CD4-positive, CD25-positive, alpha-beta regulatory T cell (primary cell): Measurements from ENCODE around the gene ZMIZ2. TPM values are rescaled to one million over a fixed set of nuclear protein-coding genes. Genes with fewer than 3 reads are reported as not detected.

ENCODE experiments used
- ATAC-seq, 2 donors: fragments of 150-1000 bp; cut with Tn5 transposase; one replicate each; pipeline ENCODE4 v1.10.0; 2021; ENCODE audit warnings: low read depth in 2 of 2, moderate number of reproducible peaks in 2 of 2, moderate library complexity in 1 of 2
- DNase-seq, 3 donors: peaks; one replicate each; pipeline versions ENCODE4 v3.0.0 to v3.0.0-alpha.2; 2012 to 2022; ENCODE audit warnings: mixed read lengths in 1 of 3
- H3K27ac ChIP-seq: one replicate; pipeline ENCODE4 v1.7.0; 2013; ENCODE audit warnings: mild to moderate bottlenecking, low read length; ENCODE audit not compliant: insufficient read depth, poor library complexity, severe bottlenecking
- H3K27me3 ChIP-seq: one replicate; pipeline ENCODE4 v1.7.0; 2013; ENCODE audit warnings: low read length; ENCODE audit not compliant: control insufficient read depth, insufficient read depth
- H3K36me3 ChIP-seq: one replicate; pipeline ENCODE4 v1.7.0; 2013; ENCODE audit warnings: mild to moderate bottlenecking, low read length, moderate library complexity; ENCODE audit not compliant: control insufficient read depth, insufficient read depth
- H3K4me1 ChIP-seq: 2 replicates; pipeline ENCODE4 v1.7.0; 2013; ENCODE audit warnings: mild to moderate bottlenecking, low read length; ENCODE audit not compliant: insufficient read depth, control insufficient read depth, poor library complexity, severe bottlenecking
- H3K4me3 ChIP-seq: one replicate; pipeline ENCODE4 v1.7.0; 2013; ENCODE audit warnings: low read depth, mild to moderate bottlenecking, low read length, moderate library complexity
- H3K9me3 ChIP-seq, 2 experiments: 1 replicate in 1 of 2; 2 replicates in 1 of 2; pipeline ENCODE4 v1.7.0; 2013; ENCODE audit warnings: low read length in 2 of 2, mild to moderate bottlenecking in 1 of 2, moderate library complexity in 1 of 2; ENCODE audit not compliant: control insufficient read depth in 2 of 2
- H3K27ac Mint-ChIP-seq, 3 donors: one replicate each; pipeline ENCODE4 v1.8.0; 2020 to 2022; ENCODE audit warnings: mild to moderate bottlenecking in 3 of 3, mixed read lengths in 3 of 3, moderate library complexity in 2 of 3
- H3K27me3 Mint-ChIP-seq: one replicate; pipeline ENCODE4 v1.8.0; 2022; ENCODE audit warnings: mild to moderate bottlenecking, mixed read lengths
- H3K36me3 Mint-ChIP-seq: one replicate; pipeline ENCODE4 v1.8.0; 2020; ENCODE audit warnings: mixed read lengths
- H3K4me1 Mint-ChIP-seq, 4 donors: one replicate each; pipeline ENCODE4 v1.8.0; 2020 to 2022; ENCODE audit warnings: mixed read lengths in 4 of 4, mild to moderate bottlenecking in 1 of 4
- H3K4me3 Mint-ChIP-seq, 4 donors: one replicate each; pipeline ENCODE4 v1.8.0; 2020 to 2022; ENCODE audit warnings: mild to moderate bottlenecking in 4 of 4, mixed read lengths in 4 of 4, moderate library complexity in 3 of 4
- H3K9me3 Mint-ChIP-seq, 7 donors: one replicate each; pipeline ENCODE4 v1.8.0; 2020 to 2022; ENCODE audit warnings: mixed read lengths in 7 of 7, mild to moderate bottlenecking in 3 of 7, moderate library complexity in 2 of 7
- polyA plus RNA-seq, 4 donors: library from polyadenylated mRNA; unstranded; fragments of 300-500 nt; fragmentation: Illumina TruSeq; gene quantifications; one replicate each; pipeline ENCODE4 v1.2.3, GENCODE V29; 2021
- total RNA-seq: library from RNA; stranded (reverse); gene quantifications from one replicate; pipeline ENCODE4 v1.2.3, GENCODE V29; 2022

The ZMIZ2 gene
- total and polyA plus RNA-seq, 5 donors from 2014 or later, result 2.9 to 110 (median 4.6) TPM

GRCh38 chr7:44740055-44740454 lies 8.6 kb upstream of the ZMIZ2 start:
- Histone ChIP-seq H3K9me3 (no peaks in the 10 kb centered on the region), H3K27ac (no peak overlapping the region), H3K27me3 (no peaks in the 10 kb centered on the region), H3K4me3 (no peak overlapping the region), H3K36me3 (no peaks in the 10 kb centered on the region), H3K4me1 (peaks cover 5% of the 10 kb centered on the region)
- H3K4me1 Mint-ChIP-seq, result peaks cover 0 to 14% (median 11%) of the 10 kb centered on the region in 4 donors
- no peak overlapping the region for H3K4me3 Mint-ChIP-seq
- H3K36me3 Mint-ChIP-seq, result no peaks in the 10 kb centered on the region
- no peaks in the 10 kb centered on the region for H3K27me3 Mint-ChIP-seq
- ATAC-seq (no peak), DNase-seq (no peak)
- no peaks in the 10 kb centered on the region for H3K9me3 Mint-ChIP-seq
- no peak overlapping the region for H3K27ac Mint-ChIP-seq

GRCh38 chr7:44743750-44744149 lies 4.9 kb upstream of the ZMIZ2 start:
- H3K9me3 ChIP-seq, result no peaks in the 10 kb centered on the region
- no peak overlapping the region for H3K27ac ChIP-seq
- Mint-ChIP-seq H3K27ac (no peak overlapping the region), H3K4me1 (peaks cover 6 to 13% (median 7%) of the 10 kb centered on the region in 4 donors), H3K9me3 (no peaks in the 10 kb centered on the region), H3K36me3 (no peaks in the 10 kb centered on the region), H3K4me3 (no peak overlapping the region), H3K27me3 (peaks cover 4% of the 10 kb centered on the region)
- ATAC-seq, result no peak
- DNase-seq, result no peak
- H3K36me3 ChIP-seq, result no peaks in the 10 kb centered on the region
- peaks cover 5% of the 10 kb centered on the region for H3K4me1 ChIP-seq
- H3K4me3 ChIP-seq, result no peak overlapping the region
- no peaks in the 10 kb centered on the region for H3K27me3 ChIP-seq

- H3K36me3 Mint-ChIP-seq, result no peaks in the 10 kb centered on the region
- DNase-seq (peak in 1 of 3 donors; percentile 21), ATAC-seq (no peak)
- H3K27ac Mint-ChIP-seq, result peak overlapping the region; percentile 80 to 90 (median 83)
- H3K4me1 Mint-ChIP-seq, result peaks cover 17 to 53% (median 41%) of the 10 kb centered on the region in 4 donors
- H3K36me3 ChIP-seq, result no peaks in the 10 kb centered on the region
- H3K27me3 Mint-ChIP-seq, result peaks cover 4% of the 10 kb centered on the region
- no peaks in the 10 kb centered on the region for H3K27me3 ChIP-seq
- no peaks in the 10 kb centered on the region for H3K9me3 Mint-ChIP-seq
- H3K9me3 ChIP-seq, result no peaks in the 10 kb centered on the region
- H3K27ac ChIP-seq, result peak overlapping the region; percentile 80
- H3K4me3 ChIP-seq, result peak overlapping the region; percentile 79
- peaks cover 41% of the 10 kb centered on the region for H3K4me1 ChIP-seq
- H3K4me3 Mint-ChIP-seq, result peak overlapping the region; percentile 83 to 92 (median 86)
Observed at GRCh38 chr7:44748948-44749731, 493 bp downstream of the ZMIZ2 start.

- H3K27ac Mint-ChIP-seq, result peak overlapping the region; percentile 80 to 90 (median 83)
- H3K36me3 Mint-ChIP-seq, result no peaks in the 10 kb centered on the region
- DNase-seq (no peak), ATAC-seq (no peak)
- no peaks in the 10 kb centered on the region for H3K9me3 Mint-ChIP-seq
- Histone ChIP-seq H3K27ac (peak overlapping the region; percentile 80), H3K9me3 (no peaks in the 10 kb centered on the region), H3K4me1 (peaks cover 49% of the 10 kb centered on the region), H3K4me3 (peak overlapping the region; percentile 79), H3K27me3 (no peaks in the 10 kb centered on the region), H3K36me3 (no peaks in the 10 kb centered on the region)
- H3K4me3 Mint-ChIP-seq, result peak overlapping the region; percentile 83 to 92 (median 86)
- peaks cover 17 to 62% (median 43%) of the 10 kb centered on the region in 4 donors for H3K4me1 Mint-ChIP-seq
- peaks cover 4% of the 10 kb centered on the region for H3K27me3 Mint-ChIP-seq
Observed at GRCh38 chr7:44749992-44750391, 1.3 kb downstream of the ZMIZ2 start.

- peaks cover 2% of the 10 kb centered on the region for H3K27me3 Mint-ChIP-seq
- H3K4me3 ChIP-seq, result peak overlapping the region; percentile 79
- no peak for ATAC-seq
- H3K4me1 ChIP-seq, result peaks cover 53% of the 10 kb centered on the region
- peak overlapping the region; percentile 80 to 90 (median 83) for H3K27ac Mint-ChIP-seq
- peaks cover 17 to 66% (median 45%) of the 10 kb centered on the region in 4 donors for H3K4me1 Mint-ChIP-seq
- no peaks in the 10 kb centered on the region for H3K27me3 ChIP-seq
- DNase-seq, result no peak
- H3K36me3 Mint-ChIP-seq, result no peaks in the 10 kb centered on the region
- H3K36me3 ChIP-seq, result no peaks in the 10 kb centered on the region
- H3K27ac ChIP-seq, result peak overlapping the region; percentile 80
- H3K9me3 Mint-ChIP-seq, result no peaks in the 10 kb centered on the region
- H3K4me3 Mint-ChIP-seq, result peak overlapping the region; percentile 83 to 92 (median 86)
- H3K9me3 ChIP-seq, result no peaks in the 10 kb centered on the region
Observed at GRCh38 chr7:44750424-44750823, 1.8 kb downstream of the ZMIZ2 start.

GRCh38 chr7:44750921-44751571 lies 2.4 kb downstream of the ZMIZ2 start:
- peaks cover 59% of the 10 kb centered on the region for H3K4me1 ChIP-seq
- H3K36me3 Mint-ChIP-seq, result no peaks in the 10 kb centered on the region
- H3K9me3 ChIP-seq, result no peaks in the 10 kb centered on the region
- peak overlapping the region; percentile 80 to 90 (median 83) for H3K27ac Mint-ChIP-seq
- H3K9me3 Mint-ChIP-seq, result no peaks in the 10 kb centered on the region
- H3K27ac ChIP-seq, result peak overlapping the region; percentile 80
- H3K4me1 Mint-ChIP-seq, result peaks cover 17 to 70% (median 45%) of the 10 kb centered on the region in 4 donors
- H3K27me3 Mint-ChIP-seq, result no peaks in the 10 kb centered on the region
- no peaks in the 10 kb centered on the region for H3K27me3 ChIP-seq
- H3K4me3 Mint-ChIP-seq, result peak overlapping the region; percentile 83 to 92 (median 86)
- ATAC-seq (peak; percentile 12 to 13), DNase-seq (peak in 2 of 3 donors; percentile 39 to 55)
- H3K4me3 ChIP-seq, result peak overlapping the region; percentile 79
- no peaks in the 10 kb centered on the region for H3K36me3 ChIP-seq

GRCh38 chr7:44752822-44753221 lies 4.2 kb downstream of the ZMIZ2 start:
- Histone ChIP-seq H3K36me3 (peaks cover 13% of the 10 kb centered on the region), H3K4me3 (peak overlapping the region; percentile 4), H3K27me3 (no peaks in the 10 kb centered on the region), H3K9me3 (no peaks in the 10 kb centered on the region), H3K4me1 (peaks cover 62% of the 10 kb centered on the region), H3K27ac (no peak overlapping the region)
- no peaks in the 10 kb centered on the region for H3K27me3 Mint-ChIP-seq
- no peaks in the 10 kb centered on the region for H3K9me3 Mint-ChIP-seq
- H3K27ac Mint-ChIP-seq, result peak overlapping the region in 1 of 3 donors; percentile 83
- ATAC-seq, result no peak
- DNase-seq, result no peak
- peak overlapping the region in 2 of 4 donors; percentile 60 to 80 for H3K4me3 Mint-ChIP-seq
- peaks cover 12 to 66% (median 40%) of the 10 kb centered on the region in 4 donors for H3K4me1 Mint-ChIP-seq
- no peaks in the 10 kb centered on the region for H3K36me3 Mint-ChIP-seq
